ENCODE data around the gene KDM2A.
A peak's percentile ranks its signal among the peaks of the same experiment; 100 is the strongest.

The KDM2A gene

GRCh38 chr11:67267188-67268080 is 148.4 kb downstream of the KDM2A start:
- in situ Hi-C loops (cut with HindIII; ENCODE audit: low sequenced_read_pairs) = no loop called here
- no peak for TF ChIP-seq CTCF (IDR thresholded peaks at IDR 0.05; ENCODE audit: low read depth, low read length)
- no peak for DNase-seq (ENCODE audit: low read depth, low spot score)
- peak overlapping the region; percentile 82 for H3K4me3 ChIP-seq (ENCODE audit: low read depth, low read length)

- TF ChIP-seq CTCF (IDR thresholded peaks at IDR 0.05; ENCODE audit: low read depth, low read length) = no peak
- H3K4me3 ChIP-seq (ENCODE audit: low read depth, low read length) = no peak overlapping the region
- in situ Hi-C loops (cut with HindIII; ENCODE audit: low sequenced_read_pairs) = no loop called here
- DNase-seq (ENCODE audit: low read depth, low spot score) = no peak
Observed at GRCh38 chr11:67268081-67268961, 149.3 kb downstream of the KDM2A start.

- DNase-seq (ENCODE audit: low read depth, low spot score) = no peak
- no peak for TF ChIP-seq CTCF (IDR thresholded peaks at IDR 0.05; ENCODE audit: low read depth, low read length)
- H3K4me3 ChIP-seq (ENCODE audit: low read depth, low read length) = no peak overlapping the region
- in situ Hi-C loops (cut with HindIII; ENCODE audit: low sequenced_read_pairs) = no loop called here
Observed at GRCh38 chr11:67268962-67269268, 149.9 kb downstream of the KDM2A start.

- TF ChIP-seq CTCF (IDR thresholded peaks at IDR 0.05; ENCODE audit: low read depth, low read length) = no peak
- in situ Hi-C loops (cut with HindIII; ENCODE audit: low sequenced_read_pairs) = no loop called here
- no peak overlapping the region for H3K4me3 ChIP-seq (ENCODE audit: low read depth, low read length)
- no peak for DNase-seq (ENCODE audit: low read depth, low spot score)
Observed at GRCh38 chr11:67269401-67270255, 150.6 kb downstream of the KDM2A start.

DNA sequence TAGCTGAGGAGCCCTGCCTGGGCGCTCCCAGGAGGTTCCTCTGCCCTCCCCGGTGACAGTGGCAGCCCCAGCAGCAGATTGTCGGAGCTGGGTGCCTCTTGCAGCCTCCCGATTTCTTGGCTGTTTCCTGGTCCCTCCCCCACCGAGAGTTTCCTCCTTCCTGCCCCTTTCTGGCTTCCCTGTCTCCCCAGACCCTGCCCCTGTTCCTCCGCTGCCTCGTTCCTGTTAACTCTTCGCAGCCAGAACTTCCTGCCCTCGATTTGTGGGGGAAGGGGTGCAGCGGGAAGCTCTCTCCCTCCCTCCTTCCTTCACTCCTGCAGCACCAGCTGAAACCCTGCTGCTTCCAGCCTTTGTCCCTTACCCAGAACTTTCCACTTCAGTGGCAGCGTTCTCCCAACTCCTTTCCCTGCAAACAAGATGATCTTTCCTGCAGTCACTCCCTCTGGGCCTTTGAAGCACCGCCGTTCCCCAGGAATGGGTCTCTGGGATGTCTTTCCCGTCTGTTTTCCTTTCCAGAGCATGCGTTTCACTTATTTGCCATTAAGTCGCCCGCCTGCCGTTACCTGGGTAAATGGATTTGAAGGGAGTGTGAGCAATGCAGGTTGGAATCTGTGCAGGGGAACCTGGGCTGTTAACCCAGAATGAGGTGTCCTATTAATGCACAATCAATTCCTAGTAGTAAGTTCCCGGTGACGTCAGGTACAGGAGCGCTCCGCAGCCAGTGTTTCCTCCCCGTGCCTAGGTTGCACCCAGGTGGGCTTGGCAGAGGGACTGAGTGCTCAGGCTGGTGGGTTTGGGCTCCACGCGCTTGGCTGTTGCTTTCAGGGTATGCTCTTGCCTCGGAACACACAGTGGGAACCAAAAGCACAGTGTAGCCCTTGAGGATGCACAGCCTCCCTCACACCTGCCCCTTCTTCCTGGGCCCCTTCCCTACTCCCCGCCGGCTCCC is 151.5 kb downstream of the KDM2A start:
- no peak for DNase-seq (ENCODE audit: low read depth, low spot score)

More for the DNA sequence above, 151.5 kb downstream of the KDM2A start:
- in situ Hi-C loops (cut with HindIII; ENCODE audit: low sequenced_read_pairs) = no loop called here
- no peak overlapping the region for H3K4me3 ChIP-seq (ENCODE audit: low read depth, low read length)
- TF ChIP-seq CTCF (IDR thresholded peaks at IDR 0.05; ENCODE audit: low read depth, low read length) = no peak
